Measurements from ENCODE around the gene B3GNT3. TPM values are rescaled to one million over a fixed set of nuclear protein-coding genes. Genes with fewer than 3 reads are reported as not detected.
A peak's percentile ranks its signal among the peaks of the same experiment; 100 is the strongest.

B3GNT3 gene
- total RNA-seq, 2 donors from 2014 or later: 5.2 to 11.9 TPM

DNA sequence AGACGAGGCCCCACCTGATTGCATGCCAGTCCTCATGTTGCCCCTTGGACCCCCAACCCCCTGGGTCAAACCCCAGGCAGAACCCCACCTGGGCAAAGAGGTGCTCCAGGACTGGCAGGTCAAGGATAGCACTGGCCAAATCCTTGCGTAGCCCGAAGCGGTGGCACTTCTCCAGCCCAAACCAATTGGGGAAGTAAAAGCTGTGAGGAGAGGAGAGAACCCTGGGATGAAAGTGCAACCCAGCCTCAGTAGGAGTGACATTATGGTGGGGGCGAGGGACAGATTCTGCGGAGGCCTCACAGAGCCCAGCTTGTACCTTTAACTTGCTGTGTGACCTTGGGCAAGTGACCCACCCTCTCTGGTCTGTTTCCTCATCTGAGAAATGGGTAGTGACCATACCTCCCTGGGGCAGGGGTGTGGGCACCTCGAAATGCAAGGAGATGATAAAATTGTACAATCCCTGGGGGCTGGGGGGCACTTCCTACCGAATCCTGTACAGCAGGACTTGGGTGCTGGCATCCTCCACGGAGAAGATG is 48.4 kb downstream of the B3GNT3 start:
- 84% methylated on average over 9 of the region's 9 CpGs for WGBS
- Histone ChIP-seq H3K4me1 (replicated peaks) (peaks cover 3% of the 10 kb centered on the region), H3K27me3 (replicated peaks; ENCODE audit: insufficient read depth) (no peaks in the 10 kb centered on the region), H3K36me3 (no peaks in the 10 kb centered on the region), H3K27ac (no peak overlapping the region), H3K4me3 (no peak overlapping the region), H3K9me3 (no peaks in the 10 kb centered on the region)
- TF ChIP-seq POLR2A (IDR thresholded peaks at IDR 0.05) (no peak), POLR2AphosphoS5 (IDR thresholded peaks at IDR 0.05) (no peak)
- TF ChIP-seq, protein P1, sequence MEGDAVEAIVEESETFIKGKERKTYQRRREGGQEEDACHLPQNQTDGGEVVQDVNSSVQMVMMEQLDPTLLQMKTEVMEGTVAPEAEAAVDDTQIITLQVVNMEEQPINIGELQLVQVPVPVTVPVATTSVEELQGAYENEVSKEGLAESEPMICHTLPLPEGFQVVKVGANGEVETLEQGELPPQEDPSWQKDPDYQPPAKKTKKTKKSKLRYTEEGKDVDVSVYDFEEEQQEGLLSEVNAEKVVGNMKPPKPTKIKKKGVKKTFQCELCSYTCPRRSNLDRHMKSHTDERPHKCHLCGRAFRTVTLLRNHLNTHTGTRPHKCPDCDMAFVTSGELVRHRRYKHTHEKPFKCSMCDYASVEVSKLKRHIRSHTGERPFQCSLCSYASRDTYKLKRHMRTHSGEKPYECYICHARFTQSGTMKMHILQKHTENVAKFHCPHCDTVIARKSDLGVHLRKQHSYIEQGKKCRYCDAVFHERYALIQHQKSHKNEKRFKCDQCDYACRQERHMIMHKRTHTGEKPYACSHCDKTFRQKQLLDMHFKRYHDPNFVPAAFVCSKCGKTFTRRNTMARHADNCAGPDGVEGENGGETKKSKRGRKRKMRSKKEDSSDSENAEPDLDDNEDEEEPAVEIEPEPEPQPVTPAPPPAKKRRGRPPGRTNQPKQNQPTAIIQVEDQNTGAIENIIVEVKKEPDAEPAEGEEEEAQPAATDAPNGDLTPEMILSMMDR (IDR thresholded peaks at IDR 0.05): no peak
- intact Hi-C loops (cut with DNase I): no loop called here
- no peak for DNase-seq (ENCODE audit: low spot score)

- WGBS: 82% methylated on average over 14 of the region's 14 CpGs
- Histone ChIP-seq H3K4me1 (replicated peaks) (peaks cover 3% of the 10 kb centered on the region), H3K36me3 (no peaks in the 10 kb centered on the region), H3K9me3 (no peaks in the 10 kb centered on the region), H3K27ac (no peak overlapping the region), H3K27me3 (replicated peaks; ENCODE audit: insufficient read depth) (no peaks in the 10 kb centered on the region), H3K4me3 (no peak overlapping the region)
- DNase-seq (ENCODE audit: low spot score): no peak
- TF ChIP-seq POLR2A (IDR thresholded peaks at IDR 0.05): no peak
- no peak for TF ChIP-seq POLR2AphosphoS5 (IDR thresholded peaks at IDR 0.05)
- TF ChIP-seq, protein P1 (IDR thresholded peaks at IDR 0.05): no peak
- intact Hi-C loops (cut with DNase I): no loop called here
Measured at GRCh38 chr19:17843908-17844490, 49.1 kb downstream of the B3GNT3 start.

GRCh38 chr19:17846146-17846545 is 51.2 kb downstream of the B3GNT3 start:
- TF ChIP-seq, protein P1 (IDR thresholded peaks at IDR 0.05): no peak
- TF ChIP-seq POLR2AphosphoS5 (IDR thresholded peaks at IDR 0.05) (no peak), POLR2A (IDR thresholded peaks at IDR 0.05) (no peak)
- Histone ChIP-seq H3K4me1 (replicated peaks) (peaks cover 3% of the 10 kb centered on the region), H3K27me3 (replicated peaks; ENCODE audit: insufficient read depth) (no peaks in the 10 kb centered on the region), H3K4me3 (no peak overlapping the region), H3K27ac (no peak overlapping the region), H3K36me3 (no peaks in the 10 kb centered on the region), H3K9me3 (no peaks in the 10 kb centered on the region)
- no peak for DNase-seq (ENCODE audit: low spot score)
- intact Hi-C loops (cut with DNase I): no loop called here
- 82% methylated on average over 8 of the region's 8 CpGs for WGBS

DNA sequence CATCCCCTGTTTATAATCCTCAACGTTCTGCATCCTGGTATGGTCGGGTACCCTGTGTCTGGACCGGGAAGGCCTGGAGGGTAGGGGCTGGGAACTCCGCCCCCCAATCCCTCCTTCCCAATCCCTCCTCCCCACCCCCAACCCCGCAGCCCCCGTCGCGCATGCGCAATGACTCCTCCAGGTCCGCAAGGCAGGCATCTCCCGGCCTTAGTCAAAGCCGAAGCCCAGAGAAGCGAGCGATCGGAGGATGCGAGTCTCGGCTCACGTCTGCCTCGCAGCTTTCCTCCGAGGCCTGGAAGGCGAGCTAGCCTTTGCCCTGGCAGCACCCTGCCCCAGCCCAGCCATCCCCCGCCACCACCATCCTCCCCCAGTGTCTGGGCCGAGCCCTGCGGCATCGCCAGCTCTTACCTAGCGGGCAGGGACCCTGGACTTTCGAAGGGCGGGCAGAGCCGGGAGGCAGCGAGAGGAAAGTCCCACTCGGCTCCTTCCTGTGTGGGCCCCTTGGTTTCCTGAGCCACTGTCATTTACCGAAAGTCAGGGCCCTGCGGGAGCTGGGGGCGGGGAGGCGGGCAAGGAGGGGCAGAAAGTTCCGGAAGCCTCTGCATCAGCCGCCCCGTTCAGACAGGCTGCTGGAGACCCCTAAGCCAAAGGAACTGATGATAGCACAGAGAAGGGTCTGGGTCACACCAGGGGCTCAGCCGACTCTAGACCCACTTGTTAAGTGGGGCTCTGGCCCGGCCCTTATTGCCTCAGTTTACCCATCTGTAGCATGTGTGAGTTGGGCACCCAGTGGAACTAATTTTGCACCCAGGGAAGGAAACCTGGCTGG is 52.8 kb downstream of the B3GNT3 start, which contains the start of gene JAK3:
JAK3 (minus strand) TSS at position 445 of the 829 bp plus-strand sequence. CDS start 3,565 bp downstream, outside the sequence.
- no peak for TF ChIP-seq POLR2A (IDR thresholded peaks at IDR 0.05)
- H3K4me1 ChIP-seq (replicated peaks): no peaks in the 10 kb centered on the region
- DNase-seq (ENCODE audit: low spot score): no peak

GRCh38 chr19:17848595-17849292 is 53.8 kb downstream of the B3GNT3 start:
- DNase-seq (ENCODE audit: low spot score): no peak
- H3K36me3 ChIP-seq: no peaks in the 10 kb centered on the region
- H3K9me3 ChIP-seq: no peaks in the 10 kb centered on the region
- H3K27me3 ChIP-seq (replicated peaks; ENCODE audit: insufficient read depth): no peaks in the 10 kb centered on the region
- 66% methylated on average over 14 of the region's 14 CpGs for WGBS
- no peaks in the 10 kb centered on the region for H3K4me1 ChIP-seq (replicated peaks)
- TF ChIP-seq POLR2A (IDR thresholded peaks at IDR 0.05) (no peak), POLR2AphosphoS5 (IDR thresholded peaks at IDR 0.05) (no peak)
- TF ChIP-seq, protein P1 (IDR thresholded peaks at IDR 0.05): no peak
- H3K4me3 ChIP-seq: no peak overlapping the region
- intact Hi-C loops (cut with DNase I): no loop called here
- peak overlapping the region in 1 of 2 donors; percentile 51 for H3K27ac ChIP-seq

More for the DNA sequence above, 52.8 kb downstream of the B3GNT3 start, which contains the start of gene JAK3:
- Histone ChIP-seq H3K9me3 (no peaks in the 10 kb centered on the region), H3K27me3 (replicated peaks; ENCODE audit: insufficient read depth) (no peaks in the 10 kb centered on the region), H3K4me3 (peak within 1 kb of the TSS; percentile 18 to 20), H3K36me3 (no peaks in the 10 kb centered on the region), H3K27ac (peak within 1 kb of the TSS; percentile 51 to 58)
- intact Hi-C loops (cut with DNase I): no loop called here
- WGBS: 13% methylated on average over 37 of the region's 40 CpGs
